Measurements from ENCODE around the gene RAB12.

The RAB12 gene

DNA sequence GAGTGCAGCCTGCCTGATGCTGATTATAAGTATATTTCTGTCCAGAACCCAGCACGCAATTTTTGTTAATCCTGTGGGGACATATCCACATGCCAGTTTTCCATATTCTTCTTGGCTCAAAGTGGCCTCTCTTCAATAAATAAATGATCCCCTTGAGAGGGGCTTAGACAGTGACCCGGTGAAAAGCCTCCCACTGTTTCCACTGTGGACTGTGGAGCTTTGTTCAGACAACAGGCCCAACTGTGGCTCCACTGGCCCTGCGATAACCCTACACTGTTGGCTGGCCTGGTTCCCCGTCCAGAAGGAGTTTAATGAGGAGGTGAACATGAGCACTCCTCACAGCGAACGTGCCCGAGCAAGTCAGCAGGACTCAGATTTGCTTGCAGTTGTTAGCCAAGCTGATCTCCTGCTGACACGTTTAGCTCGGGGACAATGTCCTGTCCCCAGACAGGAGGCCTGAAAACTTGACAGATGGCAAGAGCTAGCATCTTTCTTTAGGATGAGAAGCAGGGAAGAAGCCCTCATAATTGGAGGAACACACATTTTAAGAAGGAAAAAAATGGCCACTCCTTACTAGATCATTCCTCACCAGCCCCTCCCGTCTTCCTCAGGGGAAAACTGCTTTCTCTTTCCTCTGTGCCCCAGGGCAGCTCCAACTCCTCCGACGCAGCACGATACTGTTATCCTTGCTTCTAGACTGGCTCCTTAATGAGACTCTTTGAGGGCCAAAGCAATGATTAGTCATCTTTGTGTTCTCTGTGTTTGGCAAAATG is 76.1 kb downstream of the RAB12 start:
- no peak for DNase-seq (ENCODE audit: low read depth in 3 of 3)

DNA sequence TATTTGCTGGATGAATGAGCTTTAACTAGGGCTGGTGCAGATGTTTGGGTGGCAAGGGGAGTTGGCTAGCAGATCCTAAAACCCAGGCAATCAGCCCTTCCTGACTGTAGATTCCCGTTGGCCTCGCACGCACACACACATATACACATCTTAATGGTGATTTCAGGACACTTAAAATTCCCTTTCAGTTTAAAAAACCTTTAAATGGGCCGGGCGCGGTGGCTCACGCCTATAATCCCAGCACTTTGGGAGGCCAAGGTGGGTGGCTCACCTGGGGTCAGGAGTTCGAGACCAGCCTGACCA is 76.6 kb downstream of the RAB12 start:
- DNase-seq (ENCODE audit: low read depth in 3 of 3): no peak

DNA sequence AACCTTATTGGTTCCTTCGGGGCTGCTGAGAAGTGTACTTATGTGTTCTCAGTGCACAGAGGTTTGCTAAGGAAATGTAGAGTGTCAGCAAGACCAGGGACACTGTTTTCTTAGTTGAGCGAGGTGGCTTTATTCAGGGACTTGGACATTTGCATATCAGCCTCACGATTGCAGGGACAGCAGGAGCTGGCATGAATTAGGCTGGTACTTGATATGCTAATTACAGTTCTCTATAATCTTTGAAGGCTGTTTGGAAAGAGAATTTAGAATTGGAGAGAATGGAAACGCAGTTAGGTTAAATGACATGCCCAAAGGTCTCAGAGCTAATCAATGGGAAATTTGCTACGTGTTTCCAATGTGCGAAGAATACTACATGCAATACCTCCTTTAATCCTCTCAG is 77.4 kb downstream of the RAB12 start:
- DNase-seq (ENCODE audit: low read depth in 3 of 3): no peak

DNA sequence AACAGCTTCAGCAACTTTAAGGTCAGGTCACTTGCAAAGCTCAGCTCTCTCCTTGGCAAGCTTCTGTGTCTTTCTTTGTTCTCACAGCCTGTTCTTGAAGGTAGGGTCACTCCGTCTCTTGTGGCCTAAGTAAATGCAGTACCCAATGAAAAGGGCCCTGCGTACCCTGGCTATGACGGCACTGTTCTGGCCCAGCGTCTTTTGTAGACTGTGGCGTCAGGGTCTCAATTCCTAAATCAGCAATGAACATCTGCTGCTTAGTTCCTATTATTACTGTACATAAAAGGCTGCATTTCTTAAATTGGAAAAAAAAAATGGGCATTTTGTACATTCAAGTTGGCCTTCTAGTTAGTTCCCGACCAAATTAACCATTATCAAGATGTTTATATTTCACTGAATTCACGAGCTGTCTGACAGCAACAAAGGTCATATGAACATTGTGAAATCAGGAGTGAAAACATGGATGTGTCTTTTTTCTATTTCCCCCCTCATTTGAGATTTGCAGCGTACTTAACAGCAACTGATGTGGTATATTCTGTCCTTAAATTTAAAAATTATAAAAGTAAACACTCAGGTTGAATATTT is 79.1 kb downstream of the RAB12 start:
- DNase-seq (ENCODE audit: low read depth in 3 of 3): no peak

DNA sequence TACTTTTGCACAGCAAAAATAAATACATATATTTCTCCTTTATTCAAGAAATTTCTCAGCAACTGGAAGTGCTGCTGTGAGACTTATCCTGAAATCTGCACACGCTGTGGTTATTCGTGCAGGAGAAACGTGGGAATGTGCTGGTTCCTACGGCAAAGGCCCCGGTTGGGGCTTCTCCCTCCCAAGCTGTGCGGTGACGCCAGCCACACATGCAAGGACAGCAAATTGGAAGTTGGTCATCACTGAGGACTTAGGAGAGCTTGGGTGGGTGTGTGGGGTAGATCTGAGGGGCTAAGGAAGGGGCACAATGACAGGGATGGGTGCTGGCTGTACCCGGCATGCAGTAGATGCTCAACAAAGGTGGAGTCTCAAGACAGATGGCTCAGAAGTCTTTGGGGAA is 79.6 kb downstream of the RAB12 start:
- DNase-seq (ENCODE audit: low read depth in 3 of 3): no peak

Data from stimulated activated CD4-positive, alpha-beta T cell treated with anti-CD3 and anti-CD28 coated beads, TNF-alpha, amount 100 ng/mL, for 48 hours (primary cell).